Adrenal gland (tissue), 12 donors: ENCODE measurements around the gene MACROH2A2. TPM values are rescaled to one million over a fixed set of nuclear protein-coding genes. Genes with fewer than 3 reads are reported as not detected.

Experiments used
- DNase-seq, 7 donors: peaks; one replicate each; pipeline ENCODE4 v3.0.0-alpha.2; 2019 to 2020
- H3K27ac ChIP-seq, 5 donors: fragments of 200-600 bp; sonication (generic) in 4 of 5; 1 replicate in 3 of 5; 2 replicates in 2 of 5; pipeline versions ENCODE4 v1.5.1 to v1.8.0; 2016 to 2020; ENCODE audit warnings: mild to moderate bottlenecking in 1 of 5
- H3K27me3 ChIP-seq: fragments of 200-600 bp; 2 replicates; pipeline ENCODE4 v1.8.0; 2021
- H3K36me3 ChIP-seq, 2 donors: fragments of 200-600 bp; replicated peaks in 1 of 2; 1 replicate in 1 of 2; 2 replicates in 1 of 2; pipeline versions ENCODE4 v1.5.1 to v1.8.0; 2018 to 2022
- H3K4me1 ChIP-seq, 2 donors: fragments of 200-600 bp; replicated peaks in 1 of 2; 1 replicate in 1 of 2; 2 replicates in 1 of 2; pipeline versions ENCODE4 v1.5.1 to v1.8.0; 2018 to 2021
- H3K4me3 ChIP-seq, 4 donors: fragments of 200-600 bp; sonication (generic) in 3 of 4; one replicate each; pipeline ENCODE4 v1.5.1; 2016 to 2018
- H3K9me3 ChIP-seq, 3 donors: fragments of 200-600 bp; sonication (generic) in 1 of 3; replicated peaks in 1 of 3; 1 replicate in 2 of 3; 2 replicates in 1 of 3; pipeline versions ENCODE4 v1.5.1 to v1.8.0; 2016 to 2021
- POLR2A ChIP-seq, 2 donors: fragments of 450-650 bp; IDR thresholded peaks; one replicate each; pipeline ENCODE4 v1.6.1; 2017; ENCODE audit warnings: antibody characterized with exemption in 2 of 2, mild to moderate bottlenecking in 2 of 2, moderate library complexity in 1 of 2
- WGBS, 4 donors: extraction: QIAGEN DNeasy Blood & Tissue Kit in 2 of 4; methylation state at CpG; one replicate each; pipeline versions ENCODE4 v1.1.5 to v1.1.7; 2013 to 2017; 5-methylcytosine and 5-hydroxymethylcytosine counted together
- intact Hi-C, 2 donors: fragments of 100-400 bp; cut with DNase I; formaldehyde crosslinking; loops; one replicate each; pipeline versions ENCODE4 v1.14.1 to v1.15.0; 2022 to 2023
- polyA plus RNA-seq, 3 donors: library from polyadenylated mRNA; stranded (reverse); fragments of 200-250 nt in 2 of 3; fragments of 350-450 nt in 1 of 3; fragmentation: Illumina TruSeq in 1 of 3; extraction: RNeasy Lipid Tissue Mini Kit (QIAGEN cat#74804) in 1 of 3; gene quantifications; one replicate each; pipeline ENCODE4 v1.2.3, GENCODE V29; 2013 to 2014
- total RNA-seq, 9 donors: library from RNA; depleted of rRNA in 4 of 9; stranded (reverse); fragments of >200 nt in 4 of 9; fragments of 120-200 nt in 1 of 9; fragmentation: NEBNext Ultra II Directional in 1 of 9; extraction: Animal tissue kit (Norgen Biotek cat#: 25700) in 1 of 9; gene quantifications; one replicate each; pipeline versions ENCODE4 v1.1.0 to v1.2.4, GENCODE V29; 2013 to 2023
- TF ChIP-seq, protein P1 (sequence below), 6 experiments: fragments of 450-650 bp in 4 of 6; fragments of 200-600 bp in 2 of 6; sonication (generic) in 1 of 6; IDR thresholded peaks; 1 replicate in 5 of 6; 2 replicates in 1 of 6; pipeline versions ENCODE4 v1.5.1 to v1.8.0; 2016 to 2021; ENCODE audit warnings: antibody characterized with exemption in 6 of 6, mild to moderate bottlenecking in 2 of 6, moderate library complexity in 1 of 6
- donor health status: healthy with polysubstance abuse.
- donor health status: Bipolar disorder and iron deficiency.
- donor health status: DM: yes; HTN: yes; CAD: no.
- donor health status: DM: no; HTN: no; CAD: no.
- donor health status: DM: no; HTN: no; CAD: no.
- donor health status: DM: yes; HTN: yes; CAD: no.

MACROH2A2 gene
- total and polyA plus RNA-seq, 12 donors = 1.8 to 28.1 (median 3.3) TPM

DNA sequence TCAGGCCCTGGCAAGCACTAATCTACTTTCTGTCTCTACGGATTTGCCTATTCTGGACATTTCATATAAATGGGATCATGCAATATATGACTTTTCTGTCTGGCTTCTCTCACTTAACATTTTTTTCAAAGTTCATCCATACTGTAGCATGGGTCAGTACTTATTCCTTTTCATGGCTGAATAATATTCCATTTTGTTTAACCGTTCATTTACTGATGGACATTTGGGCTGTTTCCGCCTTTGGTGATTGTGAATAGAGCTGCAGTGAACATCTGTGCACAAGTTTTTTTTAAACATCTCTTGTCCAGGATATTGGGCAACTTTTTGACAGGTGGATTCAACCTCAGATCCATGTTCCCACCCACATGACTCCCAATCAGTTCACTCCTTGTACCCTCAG is 49.0 kb downstream of the MACROH2A2 start:
- Histone ChIP-seq H3K4me1 (no peaks in the 10 kb centered on the region), H3K27ac (no peak overlapping the region), H3K9me3 (no peaks in the 10 kb centered on the region), H3K4me3 (no peak overlapping the region), H3K36me3 (no peaks in the 10 kb centered on the region), H3K27me3 (no peaks in the 10 kb centered on the region)
- intact Hi-C loops = no loop called here
- no peak for DNase-seq
- WGBS, 4 donors = 59 to 83% (median 72%) methylated on average over 3 of the region's 3 CpGs
- no peak for TF ChIP-seq POLR2A (IDR thresholded peaks at IDR 0.05)
- TF ChIP-seq, protein P1, sequence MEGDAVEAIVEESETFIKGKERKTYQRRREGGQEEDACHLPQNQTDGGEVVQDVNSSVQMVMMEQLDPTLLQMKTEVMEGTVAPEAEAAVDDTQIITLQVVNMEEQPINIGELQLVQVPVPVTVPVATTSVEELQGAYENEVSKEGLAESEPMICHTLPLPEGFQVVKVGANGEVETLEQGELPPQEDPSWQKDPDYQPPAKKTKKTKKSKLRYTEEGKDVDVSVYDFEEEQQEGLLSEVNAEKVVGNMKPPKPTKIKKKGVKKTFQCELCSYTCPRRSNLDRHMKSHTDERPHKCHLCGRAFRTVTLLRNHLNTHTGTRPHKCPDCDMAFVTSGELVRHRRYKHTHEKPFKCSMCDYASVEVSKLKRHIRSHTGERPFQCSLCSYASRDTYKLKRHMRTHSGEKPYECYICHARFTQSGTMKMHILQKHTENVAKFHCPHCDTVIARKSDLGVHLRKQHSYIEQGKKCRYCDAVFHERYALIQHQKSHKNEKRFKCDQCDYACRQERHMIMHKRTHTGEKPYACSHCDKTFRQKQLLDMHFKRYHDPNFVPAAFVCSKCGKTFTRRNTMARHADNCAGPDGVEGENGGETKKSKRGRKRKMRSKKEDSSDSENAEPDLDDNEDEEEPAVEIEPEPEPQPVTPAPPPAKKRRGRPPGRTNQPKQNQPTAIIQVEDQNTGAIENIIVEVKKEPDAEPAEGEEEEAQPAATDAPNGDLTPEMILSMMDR (IDR thresholded peaks at IDR 0.05) = no peak

DNA sequence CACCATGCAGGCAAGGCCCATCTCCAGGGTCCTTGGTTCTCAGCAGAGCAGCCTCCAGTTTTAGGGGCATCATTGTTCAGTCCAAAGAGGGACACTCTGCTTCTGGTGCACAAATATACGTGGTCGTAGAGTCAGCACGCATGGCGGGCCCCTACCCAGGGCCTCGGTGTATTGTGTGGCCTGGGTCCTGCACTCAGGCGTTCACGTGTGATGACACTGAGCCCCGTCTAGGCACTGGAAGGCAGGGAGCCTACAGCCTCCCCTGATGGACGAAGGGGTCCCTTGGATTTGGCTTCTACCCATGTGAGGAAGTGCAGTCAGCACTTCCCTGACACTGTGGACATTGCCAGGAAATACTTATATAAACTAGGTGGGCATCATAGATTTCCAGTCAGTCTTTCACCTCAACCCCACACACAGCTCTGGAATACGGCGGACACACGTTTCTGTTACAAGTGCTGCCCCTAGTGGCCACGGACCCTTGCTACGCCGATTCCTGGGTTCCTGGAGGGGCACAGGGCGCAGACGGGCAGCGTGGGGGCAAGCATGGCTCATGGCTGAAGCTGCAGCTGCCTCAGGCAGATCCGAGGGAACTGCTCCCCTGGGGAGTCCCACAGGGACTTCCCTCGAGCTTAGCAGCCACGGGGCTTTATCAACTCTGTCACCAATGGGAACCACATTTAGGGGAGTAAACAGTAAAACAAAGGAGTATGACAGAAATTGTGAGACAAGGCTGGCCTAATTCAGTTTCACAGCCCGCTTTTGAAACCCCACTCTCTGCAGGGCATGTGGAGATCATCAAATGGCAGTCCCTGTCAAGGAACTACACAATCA is 54.5 kb downstream of the MACROH2A2 start:
- H3K4me1 ChIP-seq = no peaks in the 10 kb centered on the region
- no peaks in the 10 kb centered on the region for H3K9me3 ChIP-seq
- peaks cover 0 to 6% of the 10 kb centered on the region in 2 donors for H3K36me3 ChIP-seq
- H3K27ac ChIP-seq = no peak overlapping the region
- no peaks in the 10 kb centered on the region for H3K27me3 ChIP-seq
- no peak overlapping the region for H3K4me3 ChIP-seq
- 70 to 80% (median 74%) methylated on average over 12 to 22 of the region's 22 CpGs for WGBS, 4 donors
- intact Hi-C loops = no loop called here
- TF ChIP-seq, protein P1 (IDR thresholded peaks at IDR 0.05) = peak in 4 of 6 experiments; percentile 18 to 29 (median 26)
- no peak for TF ChIP-seq POLR2A (IDR thresholded peaks at IDR 0.05)
- DNase-seq = no peak

DNA sequence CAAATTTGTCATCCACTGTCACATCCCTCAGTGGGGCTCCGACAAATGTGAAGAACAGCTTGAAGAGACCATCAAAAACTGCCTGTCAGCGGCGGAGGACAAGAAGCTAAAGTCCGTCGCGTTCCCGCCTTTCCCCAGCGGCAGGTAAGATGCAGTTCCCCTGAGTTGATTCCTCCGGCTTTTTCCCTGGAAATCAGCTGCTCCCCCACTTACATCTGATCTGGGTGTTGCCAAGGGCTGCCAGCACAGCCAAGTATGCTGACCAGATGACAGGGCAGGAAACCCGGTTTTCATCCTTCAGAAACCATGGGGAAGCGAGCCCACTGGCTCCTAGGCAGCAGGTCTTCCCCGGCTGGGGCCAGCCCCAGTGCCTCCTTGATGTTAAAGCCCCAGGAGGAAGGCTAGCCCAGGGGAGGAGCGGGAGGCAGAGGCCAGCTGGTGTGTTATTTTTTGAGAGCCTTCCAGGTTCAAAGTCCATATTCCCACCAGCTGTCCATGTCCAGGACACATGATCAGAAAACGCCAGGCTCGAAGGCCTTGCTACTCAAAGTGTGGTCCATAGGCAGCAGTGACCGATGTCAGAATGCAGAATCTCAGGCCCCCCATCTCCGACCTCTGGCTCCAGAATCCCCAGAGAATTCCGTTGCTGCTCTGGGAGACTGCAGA is 56.6 kb downstream of the MACROH2A2 start:
- peaks cover 0 to 22% of the 10 kb centered on the region in 2 donors for H3K36me3 ChIP-seq
- no peaks in the 10 kb centered on the region for H3K27me3 ChIP-seq
- H3K27ac ChIP-seq = no peak overlapping the region
- WGBS, 4 donors = 92 to 94% (median 93%) methylated on average over 15 to 18 of the region's 18 CpGs
- intact Hi-C loops = no loop called here
- H3K9me3 ChIP-seq = no peaks in the 10 kb centered on the region
- H3K4me1 ChIP-seq = no peaks in the 10 kb centered on the region
- TF ChIP-seq POLR2A (IDR thresholded peaks at IDR 0.05) = no peak
- TF ChIP-seq, protein P1 (IDR thresholded peaks at IDR 0.05) = no peak
- H3K4me3 ChIP-seq = no peak overlapping the region
- DNase-seq = no peak

DNA sequence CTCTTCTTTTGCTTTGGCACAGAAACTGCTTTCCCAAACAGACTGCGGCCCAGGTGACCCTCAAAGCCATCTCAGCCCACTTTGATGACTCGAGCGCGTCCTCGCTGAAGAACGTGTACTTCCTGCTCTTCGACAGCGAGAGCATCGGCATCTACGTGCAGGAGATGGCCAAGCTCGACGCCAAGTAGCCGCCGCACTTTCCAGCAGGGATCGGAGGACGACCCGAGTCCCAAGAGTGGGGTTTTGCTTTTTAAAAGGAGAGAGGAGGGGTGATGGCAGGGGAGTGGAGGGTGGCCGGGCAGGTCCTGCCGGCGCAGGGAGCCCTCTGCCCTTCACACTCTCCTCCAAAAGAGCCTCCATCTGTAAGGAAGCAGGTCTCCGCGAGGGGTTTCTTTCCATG is 58.9 kb downstream of the MACROH2A2 start:
- H3K4me1 ChIP-seq = no peaks in the 10 kb centered on the region
- no peaks in the 10 kb centered on the region for H3K27me3 ChIP-seq
- no peak overlapping the region for H3K27ac ChIP-seq
- H3K4me3 ChIP-seq = no peak overlapping the region
- intact Hi-C loops = loop anchor here in 1 of 2 donors (10.0 kb wide), 1 partner anchor 253 kb away; no protein-coding TSS in a partner anchor
- no peak for DNase-seq
- H3K9me3 ChIP-seq = no peaks in the 10 kb centered on the region
- peaks cover 0 to 32% of the 10 kb centered on the region in 2 donors for H3K36me3 ChIP-seq
- 94 to 96% (median 95%) methylated on average over 22 of the region's 22 CpGs for WGBS, 4 donors
- no peak for TF ChIP-seq POLR2A (IDR thresholded peaks at IDR 0.05)
- TF ChIP-seq, protein P1 (IDR thresholded peaks at IDR 0.05) = no peak
